Transverse colon (tissue), 4 donors: ENCODE results near the gene STON2.

Source experiments
- POLR2AphosphoS5 ChIP-seq, 3 donors: sonication (generic); formaldehyde crosslinking; IDR thresholded peaks; one replicate each; pipeline ENCODE4 v1.6.1; 2016; ENCODE audit warnings: antibody characterized with exemption in 3 of 3
- TF ChIP-seq, protein P1 (sequence below), 5 experiments: fragments of 200-600 bp in 3 of 5; fragments of 450-650 bp in 2 of 5; sonication (generic) in 3 of 5; IDR thresholded peaks; 1 replicate in 2 of 5; 2 replicates in 3 of 5; pipeline ENCODE4 v1.5.1; 2016 to 2017; ENCODE audit warnings: antibody characterized with exemption in 5 of 5, inconsistent platforms in 3 of 5, mild to moderate bottlenecking in 2 of 5, moderate library complexity in 1 of 5

DNA sequence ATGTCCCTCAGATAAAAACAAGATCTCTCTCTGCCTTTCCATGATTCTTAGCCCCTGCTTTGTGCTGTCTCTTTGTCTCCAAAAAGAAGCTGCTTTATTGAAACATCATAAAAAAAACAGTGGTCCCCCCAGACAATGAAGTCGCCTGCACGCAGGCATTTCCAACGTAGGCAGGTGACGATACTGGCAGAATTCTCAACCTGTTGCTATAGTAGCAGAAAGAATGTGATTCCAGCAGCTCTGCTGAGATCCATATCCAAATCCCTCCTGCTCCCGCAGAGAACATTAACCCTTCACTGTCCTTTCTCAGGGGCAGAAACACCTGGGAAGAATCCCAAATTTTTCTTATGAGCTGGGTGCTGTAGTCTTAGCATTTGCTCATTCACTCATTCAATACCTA is 84.8 kb downstream of the STON2 start:
- TF ChIP-seq POLR2AphosphoS5 (IDR thresholded peaks at IDR 0.05) = no peak
- TF ChIP-seq, protein P1, sequence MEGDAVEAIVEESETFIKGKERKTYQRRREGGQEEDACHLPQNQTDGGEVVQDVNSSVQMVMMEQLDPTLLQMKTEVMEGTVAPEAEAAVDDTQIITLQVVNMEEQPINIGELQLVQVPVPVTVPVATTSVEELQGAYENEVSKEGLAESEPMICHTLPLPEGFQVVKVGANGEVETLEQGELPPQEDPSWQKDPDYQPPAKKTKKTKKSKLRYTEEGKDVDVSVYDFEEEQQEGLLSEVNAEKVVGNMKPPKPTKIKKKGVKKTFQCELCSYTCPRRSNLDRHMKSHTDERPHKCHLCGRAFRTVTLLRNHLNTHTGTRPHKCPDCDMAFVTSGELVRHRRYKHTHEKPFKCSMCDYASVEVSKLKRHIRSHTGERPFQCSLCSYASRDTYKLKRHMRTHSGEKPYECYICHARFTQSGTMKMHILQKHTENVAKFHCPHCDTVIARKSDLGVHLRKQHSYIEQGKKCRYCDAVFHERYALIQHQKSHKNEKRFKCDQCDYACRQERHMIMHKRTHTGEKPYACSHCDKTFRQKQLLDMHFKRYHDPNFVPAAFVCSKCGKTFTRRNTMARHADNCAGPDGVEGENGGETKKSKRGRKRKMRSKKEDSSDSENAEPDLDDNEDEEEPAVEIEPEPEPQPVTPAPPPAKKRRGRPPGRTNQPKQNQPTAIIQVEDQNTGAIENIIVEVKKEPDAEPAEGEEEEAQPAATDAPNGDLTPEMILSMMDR (IDR thresholded peaks at IDR 0.05) = no peak
